Mononuclear cell (primary cell): ENCODE results near the gene LYL1. TPM values are rescaled to one million over a fixed set of nuclear protein-coding genes. Genes with fewer than 3 reads are reported as not detected.

Experiments
- H3K27me3 ChIP-seq: 2 replicates; pipeline ENCODE4 v1.6.0; 2011; ENCODE audit warnings: low read length, control low read depth; ENCODE audit not compliant: insufficient read depth
- H3K4me1 ChIP-seq: 2 replicates; pipeline ENCODE4 v1.5.1; 2011; ENCODE audit warnings: mild to moderate bottlenecking, low read length, control low read depth; ENCODE audit not compliant: insufficient read depth
- H3K4me3 ChIP-seq: 2 replicates; pipeline ENCODE4 v1.5.1; 2011; ENCODE audit warnings: mild to moderate bottlenecking, low read length, moderate library complexity
- H3K9me3 ChIP-seq: 2 replicates; pipeline ENCODE4 v1.5.1; 2011; ENCODE audit warnings: low read depth, mild to moderate bottlenecking, control low read depth, low read length
- total RNA-seq: library from RNA; depleted of rRNA; stranded (reverse); fragments of >200 nt; gene quantifications from one replicate; pipeline ENCODE4 v1.2.3, GENCODE V29; 2012

The LYL1 gene
- total RNA-seq, 1 donor, result 20.5 TPM

DNA sequence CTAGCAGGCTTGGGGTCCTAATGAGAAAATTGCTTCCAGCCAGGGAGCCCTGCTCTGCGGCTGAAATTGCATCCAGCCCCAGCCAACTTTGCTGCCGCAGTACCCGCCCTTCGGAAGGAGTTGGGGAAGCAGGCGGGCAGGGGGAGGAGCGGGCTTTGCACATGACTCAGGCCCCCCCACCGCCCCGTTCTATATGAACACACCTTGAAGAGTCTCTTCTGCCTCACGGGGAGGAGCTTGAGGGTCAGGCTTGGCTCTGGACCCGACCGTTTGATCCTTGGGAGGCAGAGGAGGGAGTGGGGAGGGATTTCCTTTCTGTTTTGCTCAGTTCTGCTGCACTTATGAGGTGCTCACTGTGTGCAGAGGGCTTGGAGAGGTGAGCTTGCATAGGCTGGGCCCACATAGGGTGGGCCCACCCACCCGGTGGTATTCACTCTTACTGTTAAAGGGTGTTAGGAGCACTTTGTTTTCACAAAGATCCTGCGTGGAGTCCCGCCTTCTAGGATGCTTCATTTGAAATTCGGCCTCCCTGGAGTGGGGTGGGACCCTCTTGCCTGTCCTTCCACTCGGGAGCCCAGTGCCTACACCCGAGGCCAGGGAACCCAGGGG, 46.5 kb downstream of the LYL1 start:
- H3K4me3 ChIP-seq, result no peak overlapping the region
- no peaks in the 10 kb centered on the region for H3K27me3 ChIP-seq
- no peaks in the 10 kb centered on the region for H3K9me3 ChIP-seq
- peaks cover 19% of the 10 kb centered on the region for H3K4me1 ChIP-seq

DNA sequence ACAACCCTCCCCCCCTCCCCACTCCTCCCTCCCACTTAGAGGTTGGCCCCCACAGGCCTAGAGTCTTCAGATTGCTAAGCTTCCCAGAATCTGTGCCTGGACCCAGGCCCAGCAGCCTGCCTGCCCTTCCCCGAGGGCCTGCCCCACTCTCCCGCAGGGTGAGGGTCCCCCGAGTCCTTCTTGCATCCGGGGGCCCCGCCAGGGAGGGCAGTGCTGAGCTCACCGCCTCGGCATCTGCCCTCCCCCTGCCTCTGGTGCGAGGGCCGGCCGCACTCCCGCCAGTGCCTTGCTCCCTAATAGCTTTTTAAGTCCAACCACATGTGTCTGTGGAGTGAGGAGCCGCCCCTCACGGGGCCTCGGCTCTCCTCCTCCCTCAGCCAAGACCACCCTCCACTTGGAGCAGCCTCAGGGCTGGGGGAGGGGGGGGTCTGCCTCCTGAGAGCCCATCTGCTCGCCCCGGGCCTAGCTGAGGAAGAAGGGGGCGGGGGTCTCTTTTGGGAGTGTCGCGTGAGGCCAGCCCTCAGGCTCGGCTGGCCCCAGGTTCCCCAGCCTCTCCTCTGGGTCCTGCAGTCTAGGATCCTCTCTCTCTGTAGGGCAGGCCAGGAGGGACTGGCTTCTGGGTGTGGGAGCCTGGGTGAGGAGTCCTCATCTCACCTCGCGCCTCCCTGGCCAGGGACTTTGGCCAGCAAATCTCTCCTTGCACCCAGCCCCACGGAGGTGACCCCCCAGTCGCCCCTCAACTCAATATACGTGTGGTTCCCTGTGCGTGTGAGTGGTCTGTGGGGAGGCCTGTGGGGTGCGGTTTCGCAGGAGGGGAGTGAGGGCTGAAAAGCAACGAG, 47.2 kb downstream of the LYL1 start:
- no peaks in the 10 kb centered on the region for H3K27me3 ChIP-seq
- H3K4me1 ChIP-seq, result peaks cover 14% of the 10 kb centered on the region
- no peaks in the 10 kb centered on the region for H3K9me3 ChIP-seq
- no peak overlapping the region for H3K4me3 ChIP-seq

DNA sequence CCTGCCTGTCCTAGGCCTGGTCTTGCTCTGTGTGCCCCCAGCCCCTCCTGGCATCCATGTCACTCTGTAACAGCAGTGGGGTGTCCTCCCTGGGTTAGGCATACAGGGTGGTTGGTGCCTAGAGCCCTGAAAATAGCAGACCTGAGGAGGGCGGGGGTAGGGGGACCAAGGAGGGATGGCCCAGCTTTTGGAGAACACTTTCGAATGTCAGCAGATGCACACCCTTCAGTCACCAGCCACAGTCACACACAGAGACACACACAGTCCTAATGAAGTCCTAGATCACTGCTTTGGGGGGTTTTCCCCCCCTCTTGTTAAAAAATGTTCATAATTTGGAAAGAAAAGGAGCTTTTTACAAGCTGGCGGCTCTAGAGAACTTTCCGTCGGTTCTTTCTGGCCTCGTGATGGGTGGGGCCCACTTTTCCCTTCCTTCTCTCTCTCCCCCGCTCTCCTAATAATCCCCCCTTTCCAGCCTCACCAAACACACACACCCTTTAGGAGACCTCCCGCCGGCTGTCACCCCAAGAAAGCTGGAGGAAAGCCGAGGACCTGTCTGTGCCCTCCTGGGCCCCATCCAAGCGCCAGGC, 47.9 kb downstream of the LYL1 start:
- H3K4me3 ChIP-seq, result no peak overlapping the region
- H3K9me3 ChIP-seq, result no peaks in the 10 kb centered on the region
- no peaks in the 10 kb centered on the region for H3K27me3 ChIP-seq
- H3K4me1 ChIP-seq, result peaks cover 11% of the 10 kb centered on the region

DNA sequence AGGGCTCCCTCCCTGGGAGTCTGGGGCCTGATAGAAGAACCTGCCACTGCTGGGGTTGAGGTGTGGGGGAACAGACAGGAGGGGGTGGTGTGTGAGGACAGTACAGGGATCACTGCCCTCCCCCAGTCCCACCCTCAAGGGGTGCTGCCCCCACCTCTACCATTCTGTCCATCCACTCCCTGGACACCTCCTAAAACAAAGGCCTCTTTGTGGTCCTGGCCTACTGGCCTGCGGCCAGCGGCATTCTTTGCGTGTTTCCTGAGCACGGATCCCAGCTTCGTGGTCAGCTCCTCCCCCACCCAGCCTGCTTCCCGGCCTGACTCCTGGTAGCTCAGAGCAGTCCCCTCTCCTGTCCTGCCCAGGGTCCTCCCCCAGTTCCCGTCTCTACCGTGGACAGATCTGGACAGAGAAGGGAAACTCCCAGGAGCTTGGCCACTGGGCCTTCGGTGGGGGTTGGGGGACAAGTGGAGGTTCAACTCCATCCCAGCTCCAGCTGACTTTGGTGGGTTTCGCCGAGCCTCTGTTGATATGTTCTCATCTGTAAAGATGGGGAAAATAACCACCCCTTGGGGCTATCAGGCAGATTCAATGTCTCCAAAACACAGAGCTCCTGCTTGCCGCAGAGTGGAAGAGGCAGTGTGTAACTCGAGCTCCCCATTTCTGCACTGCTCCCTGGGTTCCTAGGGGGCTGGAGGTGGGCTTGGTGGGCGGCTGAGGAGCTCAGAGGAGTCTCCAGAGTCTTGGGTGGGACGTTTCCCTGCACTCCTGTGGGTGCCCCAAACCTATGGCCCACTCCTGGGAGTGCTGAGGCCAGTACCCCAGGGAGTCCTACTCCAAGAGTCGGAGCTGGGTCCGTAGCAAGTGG, 48.7 kb downstream of the LYL1 start:
- H3K9me3 ChIP-seq, result no peaks in the 10 kb centered on the region
- H3K4me3 ChIP-seq, result no peak overlapping the region
- H3K27me3 ChIP-seq, result no peaks in the 10 kb centered on the region
- peaks cover 11% of the 10 kb centered on the region for H3K4me1 ChIP-seq

DNA sequence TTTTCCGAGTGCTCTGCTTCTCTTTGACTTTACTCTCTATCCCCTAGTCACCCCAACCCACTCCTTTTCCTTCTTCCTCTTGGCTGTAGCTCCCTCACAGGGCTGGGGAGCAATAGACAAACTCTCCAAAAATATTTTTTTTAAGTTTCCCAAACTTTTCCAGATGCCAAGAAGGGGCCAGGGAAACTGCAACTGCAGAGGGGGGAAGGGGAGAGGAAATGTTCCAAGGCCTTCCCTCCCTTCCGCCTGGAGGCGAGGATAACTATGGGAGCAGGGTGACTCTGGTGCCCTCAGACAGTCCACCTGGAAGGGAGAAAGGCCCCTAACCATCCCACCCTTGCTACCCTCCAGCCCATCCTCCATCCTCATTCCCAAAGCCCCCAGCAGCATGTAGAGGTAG, 49.4 kb downstream of the LYL1 start:
- H3K4me3 ChIP-seq, result no peak overlapping the region
- no peaks in the 10 kb centered on the region for H3K27me3 ChIP-seq
- peaks cover 11% of the 10 kb centered on the region for H3K4me1 ChIP-seq
- no peaks in the 10 kb centered on the region for H3K9me3 ChIP-seq

DNA sequence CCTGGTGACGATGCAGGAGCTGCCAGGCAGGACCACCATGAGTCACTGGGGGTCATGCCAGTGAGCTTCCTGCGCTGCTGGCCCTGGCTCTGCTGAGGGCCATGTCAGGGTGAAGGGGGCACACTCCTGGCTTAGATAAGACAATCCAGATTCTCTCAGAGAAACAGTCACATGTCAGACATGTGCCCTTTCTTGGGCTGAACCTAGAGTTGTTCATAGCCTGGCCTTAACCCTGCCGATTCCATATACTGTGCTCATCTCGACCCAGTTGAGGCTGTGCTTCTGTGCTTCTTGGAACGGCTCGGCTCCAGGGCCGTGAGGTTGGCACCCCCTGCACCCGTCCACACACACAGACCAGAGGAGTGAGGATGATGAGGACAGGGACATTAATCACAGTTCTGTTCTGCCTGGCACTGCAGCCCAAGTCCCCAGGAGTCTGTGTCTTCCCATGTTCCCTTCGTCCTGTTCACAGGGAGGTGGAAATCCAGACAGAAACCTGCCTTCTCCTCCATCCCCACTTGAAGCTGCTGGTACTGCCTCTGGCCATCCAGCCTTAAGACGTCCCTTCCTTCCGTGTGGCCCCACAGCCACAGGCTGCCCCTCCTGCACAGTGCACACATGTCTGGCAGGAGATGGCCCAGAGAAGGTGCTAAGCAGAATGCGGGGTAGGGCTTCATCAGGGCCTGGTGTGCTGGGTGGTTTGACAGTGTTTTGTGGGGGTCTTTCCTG, 50.0 kb downstream of the LYL1 start:
- peaks cover 11% of the 10 kb centered on the region for H3K4me1 ChIP-seq
- no peak overlapping the region for H3K4me3 ChIP-seq
- no peaks in the 10 kb centered on the region for H3K27me3 ChIP-seq
- no peaks in the 10 kb centered on the region for H3K9me3 ChIP-seq

DNA sequence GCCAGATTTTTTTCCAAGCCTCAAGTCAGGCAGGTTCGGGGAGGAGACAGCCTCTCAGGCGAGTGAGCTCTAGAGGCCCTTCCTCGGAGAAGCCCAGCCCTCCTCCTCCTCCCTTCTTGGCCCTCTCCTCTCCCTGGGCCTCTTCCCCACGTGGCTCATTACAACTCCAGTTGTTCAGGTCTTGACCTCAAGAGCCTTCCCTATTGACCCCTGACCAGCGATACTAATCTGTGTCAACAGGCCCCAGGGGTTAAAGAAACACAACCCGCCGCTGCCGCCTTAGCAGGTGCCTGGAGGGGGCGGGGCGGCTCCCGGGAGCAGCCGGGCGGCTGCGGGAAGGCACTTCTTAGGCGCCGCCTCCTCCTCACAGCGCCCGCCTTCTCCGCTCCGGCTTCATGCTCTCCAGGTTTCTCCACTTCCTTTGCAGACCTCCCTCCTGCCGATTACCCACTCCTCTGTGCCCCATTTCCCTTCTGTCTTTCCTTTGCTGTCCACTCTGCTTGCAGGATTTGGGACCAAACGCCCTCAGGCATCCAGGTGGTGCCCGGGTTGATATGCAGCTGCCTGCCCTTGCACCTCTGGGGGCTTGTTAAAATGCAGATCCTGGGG, 51.0 kb downstream of the LYL1 start:
- H3K4me1 ChIP-seq, result peaks cover 11% of the 10 kb centered on the region
- H3K27me3 ChIP-seq, result no peaks in the 10 kb centered on the region
- H3K9me3 ChIP-seq, result no peaks in the 10 kb centered on the region
- no peak overlapping the region for H3K4me3 ChIP-seq

DNA sequence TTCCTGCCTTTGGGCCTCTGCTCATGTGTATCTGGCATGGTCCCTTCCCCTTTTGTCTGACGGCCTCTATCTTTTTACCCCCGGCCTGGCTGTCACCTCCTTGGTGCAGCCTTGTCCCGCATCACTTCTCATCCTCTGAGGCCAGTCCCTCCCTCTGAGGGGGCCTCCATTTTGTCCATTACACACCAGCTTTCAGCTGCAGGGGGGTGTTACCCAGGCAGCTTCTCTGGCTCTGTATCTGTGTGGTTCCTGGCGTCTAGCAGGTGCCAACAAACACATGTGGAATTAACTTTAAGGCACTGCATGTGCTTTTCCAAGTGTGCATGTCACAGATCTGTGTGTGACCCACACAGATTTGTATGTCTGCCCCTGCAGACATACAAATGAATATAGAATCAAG, 52.4 kb downstream of the LYL1 start:
- H3K4me1 ChIP-seq, result peaks cover 11% of the 10 kb centered on the region
- H3K27me3 ChIP-seq, result no peaks in the 10 kb centered on the region
- no peaks in the 10 kb centered on the region for H3K9me3 ChIP-seq
- no peak overlapping the region for H3K4me3 ChIP-seq

Other genes with a start within 250 kb of the LYL1 start
- 17.2 TPM for gene DNASE2, start 221.4 kb downstream of the LYL1 start, total RNA-seq
- gene KLF1, start 215.7 kb downstream of the LYL1 start, total RNA-seq, result not detected
- 12.9 TPM for gene GCDH, start 211.7 kb downstream of the LYL1 start, total RNA-seq
- 0.84 TPM for gene SYCE2, start 183.6 kb downstream of the LYL1 start, total RNA-seq
- gene FARSA, start 169.1 kb downstream of the LYL1 start, total RNA-seq, result 12.2 TPM
- gene CALR, start 164.2 kb downstream of the LYL1 start, total RNA-seq, result 434 TPM
- 48.8 TPM for gene RAD23A, start 157.0 kb downstream of the LYL1 start, total RNA-seq
- 5.2 TPM for gene GADD45GIP1, start 145.6 kb downstream of the LYL1 start, total RNA-seq
- not detected for gene DAND5, start 133.3 kb downstream of the LYL1 start, total RNA-seq
- 1.9 TPM for gene NFIX, start 107.4 kb downstream of the LYL1 start, total RNA-seq
- gene TRMT1, start 13.9 kb upstream of the LYL1 start, total RNA-seq, result 30.7 TPM
- 16.0 TPM for gene NACC1, start 15.4 kb upstream of the LYL1 start, total RNA-seq
- 71.7 TPM for gene STX10, start 47.5 kb upstream of the LYL1 start, total RNA-seq
- gene IER2, start 47.6 kb upstream of the LYL1 start, total RNA-seq, result 222 TPM